Endodermal cell (in vitro differentiated cells): ENCODE measurements around the gene RAB18. TPM values are rescaled to one million over a fixed set of nuclear protein-coding genes. Genes with fewer than 3 reads are reported as not detected.

Experiments
- DNase-seq: peaks from one replicate; pipeline ENCODE4 v3.0.0-alpha.2; 2017
- H3K27ac ChIP-seq: 2 replicates; pipeline ENCODE4 v1.5.1; 2013; ENCODE audit warnings: mild to moderate bottlenecking, low read depth, low read length, moderate library complexity
- H3K27me3 ChIP-seq: 2 replicates; pipeline ENCODE4 v1.6.1; 2013; ENCODE audit warnings: mild to moderate bottlenecking, low read length, moderate library complexity; ENCODE audit not compliant: insufficient read depth, control insufficient read depth, poor library complexity, severe bottlenecking
- H3K36me3 ChIP-seq: 2 replicates; pipeline ENCODE4 v1.7.0; 2013; ENCODE audit warnings: mild to moderate bottlenecking, low read length, moderate library complexity; ENCODE audit not compliant: control insufficient read depth, insufficient read depth
- H3K4me1 ChIP-seq: one replicate; pipeline ENCODE4 v1.7.0; 2013; ENCODE audit warnings: low read length; ENCODE audit not compliant: control insufficient read depth, insufficient read depth
- H3K4me3 ChIP-seq: 2 replicates; pipeline ENCODE4 v1.5.1; 2013; ENCODE audit warnings: mild to moderate bottlenecking, low read length, moderate library complexity
- H3K9ac ChIP-seq: 2 replicates; pipeline ENCODE4 v1.6.1; 2013; ENCODE audit warnings: mild to moderate bottlenecking, low read length, moderate library complexity; ENCODE audit not compliant: poor library complexity, severe bottlenecking; ENCODE audit errors: extremely low read depth
- H3K9me3 ChIP-seq: 2 replicates; pipeline ENCODE4 v1.6.1; 2013; ENCODE audit warnings: mild to moderate bottlenecking, low read length, moderate library complexity; ENCODE audit not compliant: control insufficient read depth
- H3K27ac Mint-ChIP-seq: 2 replicates; pipeline ENCODE4 v1.8.0; 2020; ENCODE audit warnings: mixed read lengths
- H3K27me3 Mint-ChIP-seq: 2 replicates; pipeline ENCODE4 v1.8.0; 2021; ENCODE audit warnings: mild to moderate bottlenecking, mixed read lengths; ENCODE audit not compliant: insufficient read depth
- H3K36me3 Mint-ChIP-seq: 2 replicates; pipeline ENCODE4 v1.8.0; 2020; ENCODE audit warnings: low read depth, mixed read lengths
- H3K4me1 Mint-ChIP-seq: 2 replicates; pipeline ENCODE4 v1.8.0; 2020; ENCODE audit warnings: mixed read lengths
- H3K4me3 Mint-ChIP-seq: 2 replicates; pipeline ENCODE4 v1.8.0; 2020; ENCODE audit warnings: mild to moderate bottlenecking, moderate library complexity, mixed read lengths
- H3K9me3 Mint-ChIP-seq: 2 replicates; pipeline ENCODE4 v1.8.0; 2020; ENCODE audit warnings: mild to moderate bottlenecking, mixed read lengths
- WGBS, 2 experiments: methylation state at CpG; one replicate each; pipeline versions ENCODE4 v1.1.5 to v1.1.7; 2013; ENCODE audit warnings: missing lambda C conversion rate in 2 of 2, mixed read lengths in 1 of 2; ENCODE audit not compliant: insufficient coverage in 1 of 2, insufficient read length in 1 of 2; 5-methylcytosine and 5-hydroxymethylcytosine counted together
- total RNA-seq, 2 donors: library from RNA; stranded (reverse); fragmentation: NEBNext Ultra II Directional in 1 of 2; extraction: Animal tissue kit (Norgen Biotek cat#: 25700) in 1 of 2; gene quantifications; 2 replicates in 1 of 2; 3 replicates in 1 of 2; pipeline ENCODE4 v1.2.1, GENCODE V29; 2021
- TF ChIP-seq, protein P1 (sequence below): fragments of 200-600 bp; sonication (generic); conservative IDR thresholded peaks from 2 replicates; pipeline ENCODE4 v1.5.0; 2021; ENCODE audit warnings: antibody characterized with exemption, mild to moderate bottlenecking

Gene RAB18
- total RNA-seq, 2 donors from 2014 or later = 122 to 150 TPM

- H3K4me1 Mint-ChIP-seq = peaks cover 7% of the 10 kb centered on the region
- peaks cover 67% of the 10 kb centered on the region for H3K36me3 Mint-ChIP-seq
- WGBS, 2 experiments = 91 to 100% methylated on average over 3 of the region's 3 CpGs
- H3K27ac Mint-ChIP-seq = no peak overlapping the region
- H3K27me3 ChIP-seq = no peaks in the 10 kb centered on the region
- no peaks in the 10 kb centered on the region for H3K27me3 Mint-ChIP-seq
- H3K4me1 ChIP-seq = no peaks in the 10 kb centered on the region
- no peak overlapping the region for H3K9ac ChIP-seq
- H3K27ac ChIP-seq = no peak overlapping the region
- DNase-seq = no peak
- H3K9me3 Mint-ChIP-seq = no peaks in the 10 kb centered on the region
- H3K9me3 ChIP-seq = no peaks in the 10 kb centered on the region
- H3K4me3 Mint-ChIP-seq = no peak overlapping the region
- TF ChIP-seq, protein P1, sequence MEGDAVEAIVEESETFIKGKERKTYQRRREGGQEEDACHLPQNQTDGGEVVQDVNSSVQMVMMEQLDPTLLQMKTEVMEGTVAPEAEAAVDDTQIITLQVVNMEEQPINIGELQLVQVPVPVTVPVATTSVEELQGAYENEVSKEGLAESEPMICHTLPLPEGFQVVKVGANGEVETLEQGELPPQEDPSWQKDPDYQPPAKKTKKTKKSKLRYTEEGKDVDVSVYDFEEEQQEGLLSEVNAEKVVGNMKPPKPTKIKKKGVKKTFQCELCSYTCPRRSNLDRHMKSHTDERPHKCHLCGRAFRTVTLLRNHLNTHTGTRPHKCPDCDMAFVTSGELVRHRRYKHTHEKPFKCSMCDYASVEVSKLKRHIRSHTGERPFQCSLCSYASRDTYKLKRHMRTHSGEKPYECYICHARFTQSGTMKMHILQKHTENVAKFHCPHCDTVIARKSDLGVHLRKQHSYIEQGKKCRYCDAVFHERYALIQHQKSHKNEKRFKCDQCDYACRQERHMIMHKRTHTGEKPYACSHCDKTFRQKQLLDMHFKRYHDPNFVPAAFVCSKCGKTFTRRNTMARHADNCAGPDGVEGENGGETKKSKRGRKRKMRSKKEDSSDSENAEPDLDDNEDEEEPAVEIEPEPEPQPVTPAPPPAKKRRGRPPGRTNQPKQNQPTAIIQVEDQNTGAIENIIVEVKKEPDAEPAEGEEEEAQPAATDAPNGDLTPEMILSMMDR = no peak
- peaks cover 84% of the 10 kb centered on the region for H3K36me3 ChIP-seq
- H3K4me3 ChIP-seq = no peak overlapping the region
Observed at GRCh38 chr10:27514243-27514642, 10.1 kb downstream of the RAB18 start.

GRCh38 chr10:27518261-27518660 is 14.2 kb downstream of the RAB18 start:
- Histone ChIP-seq H3K4me3 (no peak overlapping the region), H3K4me1 (no peaks in the 10 kb centered on the region), H3K9ac (no peak overlapping the region), H3K9me3 (no peaks in the 10 kb centered on the region), H3K27me3 (no peaks in the 10 kb centered on the region), H3K27ac (no peak overlapping the region), H3K36me3 (peaks cover 48% of the 10 kb centered on the region)
- Mint-ChIP-seq H3K27me3 (no peaks in the 10 kb centered on the region), H3K4me3 (no peak overlapping the region), H3K27ac (no peak overlapping the region), H3K9me3 (no peaks in the 10 kb centered on the region), H3K36me3 (peaks cover 39% of the 10 kb centered on the region), H3K4me1 (peaks cover 4% of the 10 kb centered on the region)
- TF ChIP-seq, protein P1 = no peak
- no peak for DNase-seq
- 95% methylated on average over 1 of the region's 2 CpGs; no CpG with 5 or more reads in 1 of the 2 experiments for WGBS, 2 experiments

- Histone ChIP-seq H3K27ac (no peak overlapping the region), H3K27me3 (no peaks in the 10 kb centered on the region), H3K9ac (no peak overlapping the region), H3K4me1 (no peaks in the 10 kb centered on the region), H3K4me3 (no peak overlapping the region), H3K36me3 (peaks cover 9% of the 10 kb centered on the region), H3K9me3 (no peaks in the 10 kb centered on the region)
- H3K36me3 Mint-ChIP-seq = peaks cover 6% of the 10 kb centered on the region
- H3K27me3 Mint-ChIP-seq = no peaks in the 10 kb centered on the region
- TF ChIP-seq, protein P1 = no peak
- H3K4me1 Mint-ChIP-seq = peaks cover 33% of the 10 kb centered on the region
- H3K9me3 Mint-ChIP-seq = no peaks in the 10 kb centered on the region
- H3K27ac Mint-ChIP-seq = no peak overlapping the region
- DNase-seq = no peak
- H3K4me3 Mint-ChIP-seq = no peak overlapping the region
Observed at GRCh38 chr10:27525819-27526218, 21.7 kb downstream of the RAB18 start.
